Measurements from ENCODE around the gene LARGE1.

Gene LARGE1

GRCh38 chr22:33386270-33386669 lies 534.0 kb downstream of the LARGE1 start:
- no peak overlapping the region for H2AFZ ChIP-seq (ENCODE audit: low read depth, low read length)
- H3K9me3 ChIP-seq (ENCODE audit: insufficient read depth, low read length, severe bottlenecking) = no peaks in the 10 kb centered on the region
- H3K4me3 ChIP-seq (ENCODE audit: low read depth in 1 of 2, low read length in 2 of 2) = no peak overlapping the region
- H3K9ac ChIP-seq (ENCODE audit: low read depth, low read length) = no peak overlapping the region
- TF ChIP-seq EZH2 (IDR thresholded peaks at IDR 0.05; ENCODE audit: borderline replicate concordance, low read depth, low read length, severe bottlenecking) (no peak), CTCF (IDR thresholded peaks at IDR 0.05; ENCODE audit: borderline replicate concordance, extremely low read depth, low read length, poor library complexity, severe bottlenecking) (no peak)
- H4K20me1 ChIP-seq (ENCODE audit: insufficient read depth, low read length) = no peaks in the 10 kb centered on the region
- no peak overlapping the region for H3K27ac ChIP-seq (ENCODE audit: low read length)
- H3K79me2 ChIP-seq (ENCODE audit: insufficient read depth, low read length) = no peaks in the 10 kb centered on the region
- no peaks in the 10 kb centered on the region for H3K36me3 ChIP-seq (ENCODE audit: insufficient read depth, low read length)
- no peak overlapping the region for H3K4me2 ChIP-seq (ENCODE audit: insufficient read depth, low read length)
- no peak for DNase-seq
- no peaks in the 10 kb centered on the region for H3K27me3 ChIP-seq (ENCODE audit: insufficient read depth, low read length, poor library complexity)
- no peaks in the 10 kb centered on the region for H3K4me1 ChIP-seq (ENCODE audit: insufficient read depth, low read length)
- ATAC-seq (ENCODE audit: insufficient read depth, low read depth) = no peak

- Histone ChIP-seq H3K36me3 (ENCODE audit: insufficient read depth, low read length) (no peaks in the 10 kb centered on the region), H3K9ac (ENCODE audit: low read depth, low read length) (no peak overlapping the region), H3K4me1 (ENCODE audit: insufficient read depth, low read length) (no peaks in the 10 kb centered on the region), H3K27ac (ENCODE audit: low read length) (no peak overlapping the region), H3K4me3 (ENCODE audit: low read depth in 1 of 2, low read length in 2 of 2) (no peak overlapping the region), H2AFZ (ENCODE audit: low read depth, low read length) (no peak overlapping the region), H3K9me3 (ENCODE audit: insufficient read depth, low read length, severe bottlenecking) (no peaks in the 10 kb centered on the region), H4K20me1 (ENCODE audit: insufficient read depth, low read length) (no peaks in the 10 kb centered on the region), H3K4me2 (ENCODE audit: insufficient read depth, low read length) (no peak overlapping the region), H3K27me3 (ENCODE audit: insufficient read depth, low read length, poor library complexity) (no peaks in the 10 kb centered on the region), H3K79me2 (ENCODE audit: insufficient read depth, low read length) (no peaks in the 10 kb centered on the region)
- ATAC-seq (ENCODE audit: insufficient read depth, low read depth) (no peak), DNase-seq (no peak)
- TF ChIP-seq CTCF (IDR thresholded peaks at IDR 0.05; ENCODE audit: borderline replicate concordance, extremely low read depth, low read length, poor library complexity, severe bottlenecking) (no peak), EZH2 (IDR thresholded peaks at IDR 0.05; ENCODE audit: borderline replicate concordance, low read depth, low read length, severe bottlenecking) (no peak)
Observed at GRCh38 chr22:33385611-33386010, 534.7 kb downstream of the LARGE1 start.

DNA sequence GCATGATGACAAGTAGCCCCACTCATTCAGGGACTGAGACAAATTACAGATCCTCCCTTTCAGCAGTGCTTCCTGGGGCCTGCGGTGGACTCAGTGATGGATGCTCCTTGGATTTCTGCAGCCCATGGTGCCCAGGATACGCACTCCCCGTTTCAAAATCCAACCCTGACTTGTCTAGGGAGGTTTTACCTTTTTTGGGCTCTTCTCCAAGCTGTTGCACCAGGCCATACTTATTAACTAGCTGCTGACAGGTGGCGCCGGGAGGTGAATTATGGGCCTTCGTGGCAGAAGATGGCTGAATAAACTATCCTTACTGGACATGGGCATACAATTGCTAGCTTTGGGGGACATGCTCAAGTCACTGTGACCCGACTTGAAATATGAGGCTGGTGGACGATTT lies 537.8 kb downstream of the LARGE1 start:
- H2AFZ ChIP-seq (ENCODE audit: low read depth, low read length) = no peak overlapping the region
- peaks cover 5% of the 10 kb centered on the region for H3K9me3 ChIP-seq (ENCODE audit: insufficient read depth, low read length, severe bottlenecking)
- no peak for DNase-seq
- H3K36me3 ChIP-seq (ENCODE audit: insufficient read depth, low read length) = no peaks in the 10 kb centered on the region
- H3K4me2 ChIP-seq (ENCODE audit: insufficient read depth, low read length) = no peak overlapping the region
- H4K20me1 ChIP-seq (ENCODE audit: insufficient read depth, low read length) = no peaks in the 10 kb centered on the region
- H3K27me3 ChIP-seq (ENCODE audit: insufficient read depth, low read length, poor library complexity) = no peaks in the 10 kb centered on the region
- H3K4me1 ChIP-seq (ENCODE audit: insufficient read depth, low read length) = no peaks in the 10 kb centered on the region
- ATAC-seq (ENCODE audit: insufficient read depth, low read depth) = no peak
- TF ChIP-seq EZH2 (IDR thresholded peaks at IDR 0.05; ENCODE audit: borderline replicate concordance, low read depth, low read length, severe bottlenecking) (no peak), CTCF (IDR thresholded peaks at IDR 0.05; ENCODE audit: borderline replicate concordance, extremely low read depth, low read length, poor library complexity, severe bottlenecking) (no peak)
- H3K9ac ChIP-seq (ENCODE audit: low read depth, low read length) = no peak overlapping the region
- H3K27ac ChIP-seq (ENCODE audit: low read length) = no peak overlapping the region
- no peak overlapping the region for H3K4me3 ChIP-seq (ENCODE audit: low read depth in 1 of 2, low read length in 2 of 2)
- no peaks in the 10 kb centered on the region for H3K79me2 ChIP-seq (ENCODE audit: insufficient read depth, low read length)

All from DND-41 (cell line).